SK-N-SH (cell line): ENCODE measurements around the gene GALNT6. TPM values are rescaled to one million over a fixed set of nuclear protein-coding genes. Genes with fewer than 3 reads are reported as not detected.

Source experiments
- CTCF ChIA-PET: fragments of 300-600, 350-600 bp; formaldehyde crosslinking; extraction: SDS; loops from one replicate; lab custom pipeline; 2021; lab: Yijun Ruan, JAX
- POLR2A ChIA-PET: fragments of 350-600 bp; sonication (Branson Sonifier 250); formaldehyde crosslinking; extraction: SDS; loops from one replicate; lab custom pipeline; 2020; ENCODE audit warnings: antibody characterized with exemption, inconsistent platforms; lab: Yijun Ruan, JAX
- DNase-seq: peaks from one replicate; pipeline ENCODE4 v3.0.0; 2012
- H2AFZ ChIP-seq: fragments of 200-600 bp; sonication (generic); 2 replicates; pipeline ENCODE4 v1.8.1; 2016; ENCODE audit warnings: antibody characterized with exemption, mild to moderate bottlenecking, low read depth
- H3F3A ChIP-seq: fragments of 200-600 bp; sonication (generic); replicated peaks from 2 replicates; pipeline ENCODE3; 2016; ENCODE audit warnings: antibody characterized with exemption, mild to moderate bottlenecking; ENCODE audit not compliant: insufficient read depth
- H3K27ac ChIP-seq, 2 experiments: fragments of 200-500 bp in 1 of 2; fragments of 200-600 bp in 1 of 2; sonication (Bioruptor generic) in 1 of 2; sonication (generic), shearing (Covaris generic) in 1 of 2; 2 replicates each; pipeline versions ENCODE4 v1.5.1 to v1.6.1; 2014 to 2016; ENCODE audit warnings: low read depth in 2 of 2, inconsistent platforms in 1 of 2, low read length in 1 of 2, mild to moderate bottlenecking in 1 of 2, mixed read lengths in 1 of 2
- H3K27me3 ChIP-seq: fragments of 200-600 bp; sonication (generic), shearing (Covaris generic); 2 replicates; pipeline ENCODE4 v1.6.1; 2016; ENCODE audit warnings: mixed run types; ENCODE audit not compliant: insufficient read depth
- H3K36me3 ChIP-seq, 2 experiments: fragments of 200-500 bp in 1 of 2; fragments of 200-600 bp in 1 of 2; sonication (Bioruptor generic) in 1 of 2; sonication (generic) in 1 of 2; replicated peaks in 1 of 2; 2 replicates each; pipeline versions ENCODE3 to v1.5.1; 2014 to 2016; ENCODE audit warnings: low read length in 1 of 2, mild to moderate bottlenecking in 1 of 2; ENCODE audit not compliant: insufficient read depth in 2 of 2, control insufficient read depth in 1 of 2
- H3K4me1 ChIP-seq, 2 experiments: fragments of 200-500 bp in 1 of 2; fragments of 200-600 bp in 1 of 2; sonication (Bioruptor generic) in 1 of 2; sonication (generic), shearing (Covaris generic) in 1 of 2; 2 replicates each; pipeline versions ENCODE4 v1.5.1 to v1.6.1; 2014 to 2016; ENCODE audit warnings: low read depth in 1 of 2, low read length in 1 of 2, mixed run types in 1 of 2; ENCODE audit not compliant: insufficient read depth in 2 of 2, control insufficient read depth in 1 of 2
- H3K4me2 ChIP-seq: fragments of 200-600 bp; sonication (generic), shearing (Covaris generic); 2 replicates; pipeline ENCODE4 v1.6.1; 2017; ENCODE audit warnings: mixed run types
- H3K4me3 ChIP-seq, 2 experiments: fragments of 200-500 bp in 1 of 2; fragments of 200-600 bp in 1 of 2; sonication (Bioruptor generic) in 1 of 2; sonication (generic), shearing (Covaris generic) in 1 of 2; 2 replicates each; pipeline versions ENCODE4 v1.5.1 to v1.8.1; 2014 to 2016; ENCODE audit warnings: low read depth in 2 of 2, inconsistent platforms in 1 of 2, low read length in 1 of 2, mild to moderate bottlenecking in 1 of 2, mixed read lengths in 1 of 2, moderate library complexity in 1 of 2
- H3K79me2 ChIP-seq: fragments of 200-600 bp; sonication (generic); 2 replicates; pipeline ENCODE4 v1.8.1; 2017; ENCODE audit warnings: mild to moderate bottlenecking; ENCODE audit not compliant: insufficient read depth
- H3K9ac ChIP-seq: fragments of 200-600 bp; sonication (generic); 2 replicates; pipeline ENCODE4 v1.6.1; 2017; ENCODE audit warnings: mixed run types
- H3K9me2 ChIP-seq: fragments of 200-600 bp; sonication (generic); 2 replicates; pipeline ENCODE4 v1.6.1; 2017; ENCODE audit warnings: mixed run types
- H3K9me3 ChIP-seq: fragments of 200-600 bp; sonication (generic); 2 replicates; pipeline ENCODE4 v1.6.1; 2017; ENCODE audit warnings: mixed run types, mild to moderate bottlenecking, moderate library complexity
- H4K20me1 ChIP-seq: fragments of 200-600 bp; sonication (generic); 2 replicates; pipeline ENCODE4 v1.6.1; 2017; ENCODE audit warnings: mild to moderate bottlenecking, mixed run types; ENCODE audit not compliant: insufficient read depth
- CTCF ChIP-seq: fragments of 200-600 bp; sonication (generic); IDR thresholded peaks from 2 replicates; pipeline ENCODE4 v1.6.1; 2017; ENCODE audit warnings: antibody characterized with exemption, mild to moderate bottlenecking, moderate library complexity
- ELF1 ChIP-seq: IDR thresholded peaks from 2 replicates; pipeline ENCODE4 v1.4.0; 2012
- GATA2 ChIP-seq: sonication (generic); formaldehyde crosslinking; IDR thresholded peaks from 2 replicates; pipeline ENCODE4 v1.5.0; 2020; ENCODE audit warnings: mild to moderate bottlenecking, missing genetic modification reagents
- JUND ChIP-seq: IDR thresholded peaks from 2 replicates; pipeline ENCODE4 v1.4.0; 2012
- MEF2A ChIP-seq: IDR thresholded peaks from 2 replicates; pipeline ENCODE4 v1.4.0; 2012; ENCODE audit warnings: low read depth, borderline replicate concordance
- NFIC ChIP-seq: IDR thresholded peaks from 2 replicates; pipeline ENCODE4 v1.4.0; 2012; ENCODE audit warnings: borderline replicate concordance
- NRF1 ChIP-seq: IDR thresholded peaks from 2 replicates; pipeline ENCODE4 v1.6.1; 2012; ENCODE audit warnings: low read depth, mild to moderate bottlenecking, low read length
- PBX3 ChIP-seq: IDR thresholded peaks from 2 replicates; pipeline ENCODE4; 2012
- POLR2AphosphoS5 ChIP-seq: IDR thresholded peaks from 2 replicates; pipeline ENCODE4 v1.6.1; 2012; ENCODE audit warnings: low read depth, low read length
- RAD21 ChIP-seq: IDR thresholded peaks from 2 replicates; pipeline ENCODE4 v1.6.1; 2012; ENCODE audit warnings: mild to moderate bottlenecking, low read length
- REST ChIP-seq: IDR thresholded peaks from 2 replicates; pipeline ENCODE4 v1.6.1; 2012; ENCODE audit warnings: mild to moderate bottlenecking, low read depth, low read length, moderate library complexity
- SMC3 ChIP-seq: IDR thresholded peaks from 2 replicates; pipeline ENCODE4 v1.6.1; 2012; ENCODE audit warnings: low read depth, low read length, improper control_type of control experiment
- TCF12 ChIP-seq: IDR thresholded peaks from 2 replicates; pipeline ENCODE4 v1.4.0; 2012
- USF1 ChIP-seq: IDR thresholded peaks from 2 replicates; pipeline ENCODE4 v1.4.0; 2012; ENCODE audit warnings: low read depth, borderline replicate concordance
- USF2 ChIP-seq: fragments of 150-350 bp; IDR thresholded peaks from 2 replicates; pipeline ENCODE4 v1.6.1; 2017; ENCODE audit warnings: antibody characterized with exemption, low read length, low read depth, borderline replicate concordance
- YY1 ChIP-seq: IDR thresholded peaks from 2 replicates; pipeline ENCODE4 v1.4.0; 2012; ENCODE audit warnings: low read depth, mild to moderate bottlenecking
- ZBTB33 ChIP-seq: IDR thresholded peaks from 2 replicates; pipeline ENCODE4 v1.4.0; 2012; ENCODE audit warnings: low read depth, borderline replicate concordance
- WGBS: methylation state at CpG from one replicate; pipeline ENCODE4 v1.1.6; 2017; ENCODE audit warnings: low lambda C conversion rate; 5-methylcytosine and 5-hydroxymethylcytosine counted together
- polyA plus RNA-seq, 3 experiments: library from polyadenylated mRNA; depleted of rRNA; stranded (reverse); fragments of >200 nt; gene quantifications; 2 replicates each; pipeline ENCODE4 v1.2.3, GENCODE V29; 2012

The GALNT6 gene
- polyA plus RNA-seq, 1 of the 3 experiments (the other 2 are of a cell fraction) = 0.74 TPM

GRCh38 chr12:51432921-51433320 lies 41.7 kb upstream of the GALNT6 start:
- 85% methylated on average over 2 of the region's 2 CpGs for WGBS
- H3K9me3 ChIP-seq = no peaks in the 10 kb centered on the region
- H3F3A ChIP-seq = no peaks in the 10 kb centered on the region
- H4K20me1 ChIP-seq = no peaks in the 10 kb centered on the region
- no peaks in the 10 kb centered on the region for H3K27me3 ChIP-seq
- H3K4me1 ChIP-seq = peaks cover 0 to 5% of the 10 kb centered on the region in 2 experiments; a peak in 1 of 4 replicates
- H3K36me3 ChIP-seq = no peaks in the 10 kb centered on the region
- H3K4me2 ChIP-seq = no peak overlapping the region
- DNase-seq = no peak
- H3K9me2 ChIP-seq = no peaks in the 10 kb centered on the region
- no peaks in the 10 kb centered on the region; the same call in 1 of the 2 replicates for H3K79me2 ChIP-seq
- no peak overlapping the region for H3K9ac ChIP-seq
- no peak overlapping the region for H3K27ac ChIP-seq
- TF ChIP-seq RAD21 (no peak), MEF2A (no peak), SMC3 (no peak), JUND (no peak), USF1 (no peak), NFIC (no peak), TCF12 (no peak), POLR2AphosphoS5 (no peak), ZBTB33 (no peak), GATA2 (CRISPR knock-in tag) (no peak), CTCF (no peak), NRF1 (no peak), PBX3 (no peak), YY1 (no peak), ELF1 (no peak), USF2 (no peak), REST (no peak)
- TF ChIP-seq, all 33 proteins: peak for 0
- no peak overlapping the region for H3K4me3 ChIP-seq
- POLR2A ChIA-PET = no interaction called here
- H2AFZ ChIP-seq = no peak overlapping the region
- CTCF ChIA-PET = interaction anchor here (1.5 to 1.6 kb wide), 2 partner anchors 12 to 99 kb away, joined by 3 to 4 read pairs; no protein-coding TSS in a partner anchor
